HG02798 (cell line): ENCODE results near the gene KLHL42.

Experiments
- ATAC-seq: cut with Tn5 transposase; IDR thresholded peaks from one replicate; pipeline ENCODE4 v1.9.1; 2021; ENCODE audit warnings: mild to moderate bottlenecking; ENCODE audit not compliant: unreplicated experiment, poor library complexity

The KLHL42 gene

GRCh38 chr12:27779416-27779919, 565 bp upstream of the KLHL42 start:
- peak; percentile 15 for ATAC-seq

GRCh38 chr12:27780612-27781408, 777 bp downstream of the KLHL42 start:
- ATAC-seq, result peak; percentile 37

GRCh38 chr12:27781680-27782079, 1.6 kb downstream of the KLHL42 start:
- no peak for ATAC-seq

GRCh38 chr12:27782481-27782880, 2.4 kb downstream of the KLHL42 start:
- ATAC-seq, result no peak

- no peak for ATAC-seq
These were observed 6.0 kb downstream of the KLHL42 start for GRCh38 chr12:27785882-27786570.

GRCh38 chr12:27787559-27787958, 7.5 kb downstream of the KLHL42 start:
- ATAC-seq, result no peak

- ATAC-seq, result no peak
These were observed 10.1 kb downstream of the KLHL42 start for GRCh38 chr12:27790179-27790578.

- ATAC-seq, result no peak
These were observed 15.0 kb downstream of the KLHL42 start for GRCh38 chr12:27794818-27795584.

GRCh38 chr12:27796128-27796527, 16.1 kb downstream of the KLHL42 start:
- no peak for ATAC-seq

GRCh38 chr12:27797301-27798025, 17.4 kb downstream of the KLHL42 start:
- no peak for ATAC-seq

GRCh38 chr12:27800819-27801218, 20.8 kb downstream of the KLHL42 start:
- ATAC-seq, result no peak

GRCh38 chr12:27801630-27802029, 21.6 kb downstream of the KLHL42 start:
- ATAC-seq, result no peak

- no peak for ATAC-seq
These were observed 22.5 kb downstream of the KLHL42 start for GRCh38 chr12:27802511-27802910.

GRCh38 chr12:27802936-27803335, 22.9 kb downstream of the KLHL42 start:
- ATAC-seq, result no peak

- no peak for ATAC-seq
These were observed 25.2 kb downstream of the KLHL42 start for GRCh38 chr12:27805238-27805637.

- no peak for ATAC-seq
These were observed 26.2 kb downstream of the KLHL42 start for GRCh38 chr12:27806259-27806658.

- ATAC-seq, result no peak
These were observed 27.1 kb downstream of the KLHL42 start for GRCh38 chr12:27807063-27807703.

- ATAC-seq, result no peak
These were observed 28.8 kb downstream of the KLHL42 start for GRCh38 chr12:27808841-27809240.

- no peak for ATAC-seq
These were observed 30.7 kb downstream of the KLHL42 start for GRCh38 chr12:27810756-27811155.

GRCh38 chr12:27812502-27812901, 32.5 kb downstream of the KLHL42 start:
- no peak for ATAC-seq
